Stimulated activated CD8-positive, alpha-beta memory T cell treated with anti-CD3 and anti-CD28 coated beads, Interleukin-12 subunit alpha, Interleukin-12 subunit beta, amount 100 ng/mL, for 1 hour (primary cell): ENCODE results near the gene ARID1A.

Source experiments
- DNase-seq: peaks from one replicate; pipeline ENCODE4 v3.0.0-alpha.2; 2020; ENCODE audit warnings: low read depth

ARID1A gene

GRCh38 chr1:26761217-26761616 is 65.4 kb downstream of the ARID1A start:
- no peak for DNase-seq

- no peak for DNase-seq
These were observed 71.9 kb downstream of the ARID1A start for GRCh38 chr1:26767714-26768113.

DNA sequence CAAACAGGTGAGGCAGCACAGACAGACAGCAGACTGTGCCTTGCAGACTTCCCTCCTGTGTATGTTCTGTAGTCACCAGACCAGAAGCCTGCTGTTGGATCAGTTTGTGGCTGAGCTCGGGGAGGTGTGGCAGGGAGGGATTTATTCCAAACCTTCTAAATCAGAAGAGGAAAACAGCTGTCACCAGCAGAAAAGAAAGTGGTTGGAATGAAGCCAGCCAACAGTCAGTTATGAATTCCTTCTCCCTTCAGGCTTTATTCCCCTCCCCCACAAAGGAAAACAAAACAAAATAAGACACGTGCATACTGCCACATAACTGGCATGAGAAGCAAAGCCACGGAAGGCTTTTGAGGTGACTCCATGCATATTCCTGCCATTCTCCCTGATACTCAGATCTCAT is 72.9 kb downstream of the ARID1A start:
- DNase-seq = no peak

GRCh38 chr1:26771285-26771642 is 75.4 kb downstream of the ARID1A start:
- no peak for DNase-seq

DNA sequence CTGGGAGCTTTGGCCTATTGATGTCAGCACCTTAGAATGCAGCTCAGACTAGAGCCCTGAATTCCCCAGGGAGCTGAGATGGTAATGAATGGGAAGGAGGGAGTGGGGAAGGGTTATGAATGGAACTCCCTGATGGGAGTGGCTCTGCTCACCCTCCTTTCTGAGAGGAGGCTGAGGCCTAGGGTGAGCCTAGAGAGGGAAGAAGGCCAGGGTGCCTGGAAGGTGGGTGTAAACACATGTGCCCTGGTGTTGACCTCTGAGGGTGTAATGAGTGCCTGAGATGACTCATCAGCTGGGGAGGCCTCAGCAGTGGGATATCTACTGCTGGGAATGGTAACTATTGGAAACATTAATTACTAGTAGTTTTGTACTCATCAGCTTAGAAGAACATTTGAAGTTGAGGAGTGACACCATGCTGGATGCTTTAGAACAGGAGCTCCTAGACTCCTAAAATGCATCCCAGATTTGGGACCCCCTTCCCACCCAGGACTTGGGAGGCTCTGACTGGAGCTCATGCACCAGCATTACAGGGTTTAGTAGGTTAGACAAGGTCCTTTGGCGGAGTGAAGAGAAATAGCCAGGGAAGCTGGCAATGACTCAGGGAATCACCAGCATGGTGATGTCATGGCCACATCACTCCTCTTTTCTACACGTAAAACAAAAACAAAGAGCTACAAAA is 76.0 kb downstream of the ARID1A start:
- no peak for DNase-seq

GRCh38 chr1:26772687-26773086 is 76.9 kb downstream of the ARID1A start:
- DNase-seq = no peak

DNA sequence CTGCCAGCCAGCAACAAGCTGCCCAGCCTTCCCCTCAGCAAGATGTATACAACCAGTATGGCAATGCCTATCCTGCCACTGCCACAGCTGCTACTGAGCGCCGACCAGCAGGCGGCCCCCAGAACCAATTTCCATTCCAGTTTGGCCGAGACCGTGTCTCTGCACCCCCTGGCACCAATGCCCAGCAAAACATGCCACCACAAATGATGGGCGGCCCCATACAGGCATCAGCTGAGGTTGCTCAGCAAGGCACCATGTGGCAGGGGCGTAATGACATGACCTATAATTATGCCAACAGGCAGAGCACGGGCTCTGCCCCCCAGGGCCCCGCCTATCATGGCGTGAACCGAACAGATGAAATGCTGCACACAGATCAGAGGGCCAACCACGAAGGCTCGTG is 78.6 kb downstream of the ARID1A start:
- DNase-seq = no peak

DNA sequence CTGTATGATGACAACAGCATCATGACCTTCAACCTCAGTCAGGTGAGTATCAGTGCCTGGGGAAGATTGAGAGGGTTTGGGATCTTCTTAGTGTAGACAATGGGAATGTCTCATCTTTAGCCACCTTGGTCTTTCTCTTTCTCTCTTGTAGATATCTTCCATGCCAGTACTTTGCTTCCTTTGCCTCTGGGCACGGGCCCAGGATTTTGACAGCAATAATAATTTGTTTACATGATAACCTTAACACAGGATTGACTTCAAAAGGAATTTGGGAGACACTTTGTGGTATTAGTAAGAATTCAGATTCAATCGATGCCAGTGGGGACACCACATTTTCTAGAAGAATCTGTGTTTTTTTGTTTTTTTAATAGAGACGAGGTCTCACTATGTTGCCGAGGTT is 79.9 kb downstream of the ARID1A start:
- DNase-seq = no peak

DNA sequence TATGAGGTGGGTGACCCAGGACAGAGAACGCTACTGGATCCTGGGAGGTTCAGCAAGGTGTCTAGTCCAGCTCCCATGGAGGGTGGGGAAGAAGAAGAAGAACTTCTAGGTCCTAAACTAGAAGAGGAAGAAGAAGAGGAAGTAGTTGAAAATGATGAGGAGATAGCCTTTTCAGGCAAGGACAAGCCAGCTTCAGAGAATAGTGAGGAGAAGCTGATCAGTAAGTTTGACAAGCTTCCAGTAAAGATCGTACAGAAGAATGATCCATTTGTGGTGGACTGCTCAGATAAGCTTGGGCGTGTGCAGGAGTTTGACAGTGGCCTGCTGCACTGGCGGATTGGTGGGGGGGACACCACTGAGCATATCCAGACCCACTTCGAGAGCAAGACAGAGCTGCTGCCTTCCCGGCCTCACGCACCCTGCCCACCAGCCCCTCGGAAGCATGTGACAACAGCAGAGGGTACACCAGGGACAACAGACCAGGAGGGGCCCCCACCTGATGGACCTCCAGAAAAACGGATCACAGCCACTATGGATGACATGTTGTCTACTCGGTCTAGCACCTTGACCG is 83.4 kb downstream of the ARID1A start:
- no peak for DNase-seq

- DNase-seq = no peak
These were observed 84.6 kb downstream of the ARID1A start for GRCh38 chr1:26780344-26780957.

DNA sequence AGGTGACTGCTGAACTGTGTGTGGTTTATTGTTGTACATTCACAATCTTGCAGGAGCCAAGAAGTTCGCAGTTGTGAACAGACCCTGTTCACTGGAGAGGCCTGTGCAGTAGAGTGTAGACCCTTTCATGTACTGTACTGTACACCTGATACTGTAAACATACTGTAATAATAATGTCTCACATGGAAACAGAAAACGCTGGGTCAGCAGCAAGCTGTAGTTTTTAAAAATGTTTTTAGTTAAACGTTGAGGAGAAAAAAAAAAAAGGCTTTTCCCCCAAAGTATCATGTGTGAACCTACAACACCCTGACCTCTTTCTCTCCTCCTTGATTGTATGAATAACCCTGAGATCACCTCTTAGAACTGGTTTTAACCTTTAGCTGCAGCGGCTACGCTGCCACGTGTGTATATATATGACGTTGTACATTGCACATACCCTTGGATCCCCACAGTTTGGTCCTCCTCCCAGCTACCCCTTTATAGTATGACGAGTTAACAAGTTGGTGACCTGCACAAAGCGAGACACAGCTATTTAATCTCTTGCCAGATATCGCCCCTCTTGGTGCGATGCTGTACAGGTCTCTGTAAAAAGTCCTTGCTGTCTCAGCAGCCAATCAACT is 85.5 kb downstream of the ARID1A start:
- no peak for DNase-seq

GRCh38 chr1:26782521-26783212 is 86.9 kb downstream of the ARID1A start:
- DNase-seq = no peak

DNA sequence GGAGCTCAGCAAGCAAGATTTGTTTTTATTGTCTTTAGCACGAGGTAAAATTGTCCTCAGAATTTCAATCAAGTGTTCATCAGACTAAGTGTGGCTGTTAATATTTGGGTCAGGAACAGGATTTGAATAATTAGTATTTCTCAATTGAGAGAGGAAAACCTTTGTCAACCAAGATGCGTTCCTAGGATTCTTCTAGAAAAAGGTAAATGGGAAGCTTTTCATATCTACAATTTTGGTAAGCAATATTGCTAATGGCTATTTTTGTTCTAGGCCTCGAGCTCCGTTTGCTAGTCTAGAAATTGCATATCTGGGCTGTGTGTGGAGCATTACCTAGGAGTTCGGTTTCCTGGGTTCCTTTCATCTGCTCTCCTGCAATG is 87.8 kb downstream of the ARID1A start:
- DNase-seq = no peak

GRCh38 chr1:26784023-26784871 is 88.4 kb downstream of the ARID1A start:
- DNase-seq = no peak

DNA sequence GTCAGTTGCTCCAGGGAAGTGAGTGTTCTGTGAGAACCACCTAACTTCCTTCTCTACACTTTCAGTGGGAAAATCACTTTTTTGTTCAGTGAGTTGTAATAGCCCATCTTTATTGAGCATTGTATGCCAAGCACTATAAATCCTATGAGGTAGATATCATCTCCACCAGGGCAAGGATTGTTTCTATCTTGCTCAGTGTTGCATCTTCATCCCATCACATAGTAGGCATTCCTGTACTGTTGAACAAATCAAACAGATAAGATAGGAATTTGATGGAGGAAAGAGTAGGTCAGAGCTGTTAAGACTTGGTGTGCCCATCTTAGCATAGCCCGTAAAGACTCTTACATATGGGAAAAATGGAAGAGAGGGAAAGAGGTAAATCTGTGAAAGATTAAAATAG is 89.1 kb downstream of the ARID1A start:
- no peak for DNase-seq

DNA sequence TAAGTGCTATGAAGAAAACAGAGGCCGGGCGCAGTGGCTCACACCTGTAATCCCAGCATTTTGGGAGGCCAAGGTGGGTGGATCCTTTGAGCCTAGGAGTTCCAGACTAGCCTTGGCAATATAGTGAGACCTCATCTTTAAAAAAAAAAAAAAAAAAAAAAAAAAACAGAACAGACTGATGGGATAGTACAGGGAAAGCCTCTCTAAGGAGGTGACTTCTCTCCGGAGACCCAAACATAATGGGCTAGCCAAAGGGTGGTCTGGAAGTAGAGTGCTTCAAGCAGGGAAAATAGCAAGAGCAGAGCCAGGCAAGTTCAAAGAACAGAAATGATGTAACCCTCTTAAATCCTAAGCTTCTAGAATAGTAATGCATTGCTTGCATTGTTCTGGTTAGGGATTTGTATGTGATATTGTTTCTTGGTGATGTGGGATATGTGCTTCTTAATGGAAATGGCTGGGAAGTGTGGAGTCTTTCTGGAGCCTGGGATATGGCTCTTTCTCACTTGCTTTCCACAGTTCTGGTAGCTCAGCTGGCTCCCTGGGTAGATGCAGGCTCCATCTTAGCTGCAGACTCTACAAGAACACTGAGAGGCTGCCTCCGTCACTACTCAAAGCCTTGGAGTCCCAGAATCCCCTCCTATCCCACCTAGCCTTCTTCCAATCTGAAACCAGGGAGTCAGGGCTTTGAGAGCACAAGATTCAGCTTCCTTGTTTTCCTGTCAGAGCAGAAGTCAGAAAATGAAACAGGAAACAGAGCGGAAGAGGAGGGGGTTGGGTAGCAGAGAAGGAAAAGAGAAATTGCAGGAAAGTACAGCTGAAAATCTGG is 90.0 kb downstream of the ARID1A start:
- DNase-seq = no peak

GRCh38 chr1:26786437-26787380 is 90.9 kb downstream of the ARID1A start:
- no peak for DNase-seq

DNA sequence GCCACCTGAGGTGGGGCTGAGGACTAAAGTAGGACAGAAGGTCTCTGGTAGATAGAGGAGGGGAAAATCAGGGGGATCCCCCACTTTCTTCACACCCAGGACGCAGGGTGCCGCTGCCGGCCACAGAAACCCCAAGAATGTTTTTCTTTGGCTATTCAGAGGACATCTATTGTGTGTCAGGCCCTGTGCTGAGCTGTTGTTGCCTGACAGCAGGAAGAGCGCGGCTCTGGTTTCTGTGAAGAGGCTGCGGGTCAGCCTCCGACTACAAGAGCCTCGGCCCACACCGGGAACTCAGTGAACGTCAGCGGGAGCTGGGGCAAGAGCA is 91.5 kb downstream of the ARID1A start:
- DNase-seq = peak; percentile 44

- peak; percentile 82 for DNase-seq
These were observed 92.1 kb downstream of the ARID1A start, which contains the start of gene PIGV for GRCh38 chr1:26787706-26788514. PIGV (plus strand) TSS chr1:26787950; CDS start chr1:26790816, 2,866 bp downstream.
